Pancreas (tissue), 10 donors: Measurements from ENCODE around the gene ORAI1. TPM values are rescaled to one million over a fixed set of nuclear protein-coding genes. Genes with fewer than 3 reads are reported as not detected.

Experiments used
- ATAC-seq, 4 donors: fragments of 200-7000 bp; cut with Tn5 transposase; one replicate each; pipeline versions ENCODE4 v1.8.0 to v1.9.1; 2020; ENCODE audit warnings: mild to moderate bottlenecking in 4 of 4, moderate library complexity in 4 of 4
- DNase-seq, 6 donors: peaks; one replicate each; pipeline ENCODE4 v3.0.0-alpha.2; 2020
- FAIRE-seq: peaks from 2 replicates; lab custom pipeline; 2012; peaks lifted over from hg19 to GRCh38; lab: Jason Lieb, UNC
- H3K27ac ChIP-seq, 4 donors: fragments of 200-600 bp; sonication (generic); 1 replicate in 3 of 4; 2 replicates in 1 of 4; pipeline versions ENCODE4 v1.5.0 to v1.8.0; 2020
- H3K27me3 ChIP-seq, 4 donors: fragments of 200-600 bp; one replicate each; pipeline ENCODE4 v1.8.0; 2021
- H3K36me3 ChIP-seq, 3 donors: fragments of 200-600 bp; sonication (generic) in 1 of 3; one replicate each; pipeline versions ENCODE4 v1.5.0 to v1.8.0; 2020 to 2021
- H3K4me1 ChIP-seq, 3 donors: fragments of 200-600 bp; one replicate each; pipeline ENCODE4 v1.8.0; 2021
- H3K4me3 ChIP-seq, 4 donors: fragments of 200-600 bp; sonication (generic) in 2 of 4; one replicate each; pipeline versions ENCODE4 v1.5.0 to v1.8.0; 2020 to 2021
- H3K9me3 ChIP-seq, 4 donors: fragments of 200-600 bp; one replicate each; pipeline ENCODE4 v1.8.0; 2021
- WGBS, 2 donors: extraction: QIAGEN DNeasy Blood & Tissue Kit; methylation state at CpG; one replicate each; pipeline ENCODE4 v1.1.7; 2013; 5-methylcytosine and 5-hydroxymethylcytosine counted together
- intact Hi-C, 3 donors: fragments of 100-400 bp; cut with DNase I; formaldehyde crosslinking; loops; one replicate each; pipeline versions ENCODE4 v1.11.1 to v1.14.2; 2022
- polyA plus RNA-seq, 2 donors: library from polyadenylated mRNA; stranded (reverse); fragments of 200-250 nt; gene quantifications; one replicate each; pipeline ENCODE4 v1.2.3, GENCODE V29; 2013
- total RNA-seq, 6 donors: library from RNA; stranded (reverse); fragmentation: NEBNext Ultra II Directional in 4 of 6; extraction: Animal tissue kit (Norgen Biotek cat#: 25700) in 4 of 6; gene quantifications; one replicate each; pipeline versions ENCODE4 v1.2.1 to v1.2.4, GENCODE V29; 2021 to 2023
- TF ChIP-seq, protein P1 (sequence below), 4 donors: fragments of 200-600 bp; sonication (generic) in 3 of 4; IDR thresholded peaks; one replicate each; pipeline versions ENCODE4 v1.5.0 to v1.8.0; 2021; ENCODE audit warnings: antibody characterized with exemption in 4 of 4
- donor health status: healthy with polysubstance abuse.
- donor health status: DM: no; HTN: no; CAD: no; lungs with moderate emphysema.
- donor health status: DM: no; HTN: no; CAD: no.
- donor health status: control.
- donor health status: control.
- donor health status: Bipolar disorder and iron deficiency.
- donor health status: DM: yes; HTN: yes; CAD: no.
- donor health status: DM: no; HTN: no; CAD: no.
- donor health status: DM: no; HTN: no; CAD: no.
- donor health status: DM: yes; HTN: yes; CAD: no.

The ORAI1 gene
- total and polyA plus RNA-seq, 8 donors: 2.7 to 11.3 (median 5.1) TPM

DNA sequence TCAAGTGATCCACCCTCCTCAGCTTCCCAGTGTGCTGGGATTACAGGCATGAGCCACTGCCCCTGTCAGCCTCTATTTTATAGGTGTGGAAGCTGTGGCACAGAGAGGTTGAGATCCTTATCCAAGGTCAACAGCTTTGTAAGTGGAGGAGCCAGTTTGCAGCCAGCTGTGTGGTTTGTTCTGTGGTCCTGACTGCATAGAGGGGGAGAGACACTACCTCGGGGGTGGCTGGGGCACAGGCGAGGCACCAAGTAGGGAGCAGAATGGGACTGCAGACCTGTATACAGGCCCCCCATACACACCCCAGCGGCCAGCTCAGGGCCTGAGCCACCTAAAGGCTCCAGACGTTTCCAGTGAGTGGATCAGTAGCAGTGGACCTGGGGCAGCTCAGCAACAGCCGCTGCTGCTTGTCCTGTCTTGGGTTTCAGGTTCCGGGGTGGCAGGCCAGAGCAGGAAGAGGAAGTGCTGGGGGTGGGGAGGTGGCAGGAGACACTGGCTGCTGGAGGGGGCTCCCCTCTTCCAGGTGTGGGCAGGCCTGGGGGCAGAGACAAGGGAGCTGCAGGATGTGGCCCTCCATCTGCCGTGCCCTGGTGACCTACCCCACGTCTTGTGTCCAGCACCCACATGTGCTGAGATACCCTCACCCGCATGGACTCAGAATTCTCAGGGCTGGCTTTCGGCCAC, 11.0 kb downstream of the ORAI1 start:
- TF ChIP-seq, protein P1, sequence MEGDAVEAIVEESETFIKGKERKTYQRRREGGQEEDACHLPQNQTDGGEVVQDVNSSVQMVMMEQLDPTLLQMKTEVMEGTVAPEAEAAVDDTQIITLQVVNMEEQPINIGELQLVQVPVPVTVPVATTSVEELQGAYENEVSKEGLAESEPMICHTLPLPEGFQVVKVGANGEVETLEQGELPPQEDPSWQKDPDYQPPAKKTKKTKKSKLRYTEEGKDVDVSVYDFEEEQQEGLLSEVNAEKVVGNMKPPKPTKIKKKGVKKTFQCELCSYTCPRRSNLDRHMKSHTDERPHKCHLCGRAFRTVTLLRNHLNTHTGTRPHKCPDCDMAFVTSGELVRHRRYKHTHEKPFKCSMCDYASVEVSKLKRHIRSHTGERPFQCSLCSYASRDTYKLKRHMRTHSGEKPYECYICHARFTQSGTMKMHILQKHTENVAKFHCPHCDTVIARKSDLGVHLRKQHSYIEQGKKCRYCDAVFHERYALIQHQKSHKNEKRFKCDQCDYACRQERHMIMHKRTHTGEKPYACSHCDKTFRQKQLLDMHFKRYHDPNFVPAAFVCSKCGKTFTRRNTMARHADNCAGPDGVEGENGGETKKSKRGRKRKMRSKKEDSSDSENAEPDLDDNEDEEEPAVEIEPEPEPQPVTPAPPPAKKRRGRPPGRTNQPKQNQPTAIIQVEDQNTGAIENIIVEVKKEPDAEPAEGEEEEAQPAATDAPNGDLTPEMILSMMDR (IDR thresholded peaks at IDR 0.05): no peak
- Histone ChIP-seq H3K27me3 (no peaks in the 10 kb centered on the region), H3K4me3 (no peak overlapping the region), H3K27ac (no peak overlapping the region), H3K36me3 (no peaks in the 10 kb centered on the region), H3K9me3 (no peaks in the 10 kb centered on the region), H3K4me1 (peaks cover 7 to 10% (median 8%) of the 10 kb centered on the region in 3 donors)
- ATAC-seq (peak in 3 of 4 donors; percentile 13 to 27 (median 14)), FAIRE-seq (no peak), DNase-seq (peak in 2 of 6 donors; percentile 33 to 53)
- WGBS, 2 donors: 75 to 76% methylated on average over 10 of the region's 10 CpGs
- intact Hi-C loops: no loop called here

DNA sequence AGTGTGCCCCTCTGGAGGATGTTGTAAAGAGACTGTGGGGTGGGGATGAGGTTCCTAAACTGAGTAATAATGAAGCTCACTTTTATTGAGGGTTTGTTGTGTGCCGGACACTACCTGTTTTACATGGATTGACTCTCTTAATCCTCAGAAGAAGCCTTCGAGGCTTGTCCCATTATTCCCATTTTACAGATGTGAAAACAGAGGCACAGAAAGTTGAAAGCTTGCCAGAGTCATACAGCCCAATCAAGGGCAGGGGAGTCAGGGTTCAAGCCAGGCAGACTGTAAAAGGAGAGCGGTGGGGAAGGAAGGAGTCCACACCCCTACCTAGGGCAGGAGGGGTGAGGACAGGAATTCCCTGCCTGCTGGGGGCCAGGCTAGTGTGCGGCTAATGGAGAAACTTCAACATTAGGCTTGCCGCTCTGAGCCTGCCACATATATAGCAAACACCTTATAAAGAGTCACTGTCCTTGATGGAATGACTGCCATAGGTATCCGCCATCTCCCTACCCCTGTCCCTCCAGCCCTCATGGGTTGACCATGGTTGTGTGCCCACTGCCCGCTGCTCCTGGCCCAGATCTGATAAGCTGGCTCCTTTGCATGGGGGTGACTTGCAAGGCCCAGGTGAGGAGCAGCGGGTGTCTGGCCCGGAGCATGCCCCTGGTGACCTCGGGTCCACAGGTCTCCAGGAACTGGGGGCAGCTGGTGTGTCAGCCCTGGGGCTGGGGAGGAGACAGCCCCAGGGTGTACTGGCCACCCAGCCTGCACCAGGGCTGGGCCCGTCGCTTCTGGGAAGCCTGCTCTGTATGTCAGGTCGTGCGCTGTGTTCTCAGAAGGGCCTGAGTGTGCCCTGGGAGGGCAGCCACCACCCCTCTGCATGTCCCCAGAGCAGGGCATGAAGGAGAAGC, 12.2 kb downstream of the ORAI1 start:
- Histone ChIP-seq H3K4me3 (no peak overlapping the region), H3K27ac (no peak overlapping the region), H3K36me3 (no peaks in the 10 kb centered on the region), H3K4me1 (peaks cover 0 to 3% (median 0%) of the 10 kb centered on the region in 3 donors), H3K9me3 (no peaks in the 10 kb centered on the region), H3K27me3 (no peaks in the 10 kb centered on the region)
- WGBS, 2 donors: 87 to 93% methylated on average over 14 of the region's 14 CpGs
- DNase-seq (peak in 1 of 6 donors; percentile 50), FAIRE-seq (no peak), ATAC-seq (no peak)
- TF ChIP-seq, protein P1 (IDR thresholded peaks at IDR 0.05): no peak
- intact Hi-C loops: no loop called here

GRCh38 chr12:121641343-121641630, 15.0 kb downstream of the ORAI1 start:
- no peak overlapping the region for H3K4me3 ChIP-seq
- DNase-seq (no peak), FAIRE-seq (no peak), ATAC-seq (no peak)
- no peaks in the 10 kb centered on the region for H3K27me3 ChIP-seq
- TF ChIP-seq, protein P1 (IDR thresholded peaks at IDR 0.05): no peak
- H3K36me3 ChIP-seq: no peaks in the 10 kb centered on the region
- no peak overlapping the region for H3K27ac ChIP-seq
- WGBS, 2 donors: 93 to 96% methylated on average over 18 of the region's 18 CpGs
- H3K9me3 ChIP-seq: no peaks in the 10 kb centered on the region
- H3K4me1 ChIP-seq: peaks cover 0 to 3% (median 0%) of the 10 kb centered on the region in 3 donors
- intact Hi-C loops: no loop called here

DNA sequence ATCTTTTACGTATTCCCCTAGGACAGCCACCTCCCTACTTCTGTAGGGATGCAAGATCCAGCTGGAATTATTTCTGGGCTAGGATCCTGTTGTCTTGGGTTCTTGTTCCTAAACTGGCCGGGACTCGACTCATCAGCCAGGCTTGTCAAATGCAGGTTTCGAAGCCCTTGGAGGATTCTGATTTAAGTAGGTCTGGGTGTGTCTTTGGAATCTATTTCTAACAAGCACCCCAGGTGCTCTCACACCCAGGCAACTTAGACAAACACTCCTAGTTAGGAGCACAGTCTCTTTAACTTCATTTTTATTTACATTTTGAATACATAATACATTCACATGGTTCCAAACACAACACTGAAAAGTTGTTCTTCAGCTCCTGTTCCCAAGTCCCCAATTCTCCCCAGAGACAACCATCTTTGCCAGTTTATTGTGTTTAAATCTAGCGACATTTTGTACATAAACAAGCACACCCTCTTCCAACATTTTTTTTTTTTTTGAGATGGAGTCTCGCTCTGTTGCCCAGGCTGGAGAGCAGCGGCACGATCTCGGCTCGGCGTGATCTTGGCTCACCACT, 22.2 kb downstream of the ORAI1 start:
- H3K36me3 ChIP-seq: no peaks in the 10 kb centered on the region
- TF ChIP-seq, protein P1 (IDR thresholded peaks at IDR 0.05): no peak
- no peaks in the 10 kb centered on the region for H3K4me1 ChIP-seq
- no peak for ATAC-seq
- no peak overlapping the region for H3K27ac ChIP-seq
- no peak for FAIRE-seq
- DNase-seq: no peak
- H3K27me3 ChIP-seq: no peaks in the 10 kb centered on the region
- H3K9me3 ChIP-seq: no peaks in the 10 kb centered on the region
- H3K4me3 ChIP-seq: no peak overlapping the region
- intact Hi-C loops: no loop called here
- 92 to 93% methylated on average over 11 of the region's 11 CpGs for WGBS, 2 donors
